Muscle of arm (tissue), 14 donors: ENCODE data around the gene LGMN. TPM values are rescaled to one million over a fixed set of nuclear protein-coding genes. Genes with fewer than 3 reads are reported as not detected.
"Not testable (repeated sequence)": the region's sequence is repeated elsewhere in the genome, so short reads cannot be mapped to it uniquely, and the experiment has no call there.

Experiments
- DNase-seq: peaks from one replicate; pipeline ENCODE4 v3.0.0-alpha.2; 2013
- long read RNA-seq, 11 donors: transcript quantifications; one replicate each; lab custom pipeline, GENCODE V29; 2026
- polyA plus RNA-seq, 12 donors: library from polyadenylated mRNA; unstranded; fragments of 120-200 nt; gene quantifications; one replicate each; pipeline ENCODE4 v1.2.1, GENCODE V29; 2013; ENCODE audit not compliant: insufficient read length in 12 of 12

LGMN gene
- 100 to 1,000 TPM in 3 of 12 donors, 10 to 100 TPM in 8, not detected in 1; 55.9 to 118 (median 88.5) TPM for polyA plus RNA-seq
- long read RNA-seq, donor 1, transcript LGMN-213 (2 exons, 352 nt), result minor isoform, 5 of 115 reads
- long read RNA-seq, donor 1, transcript LGMN-201 (14 exons, 2,055 nt), result major isoform, 52 of 115 reads
- long read RNA-seq, donor 1, partial matches to known transcripts, result 46 of 115 reads
- long read RNA-seq, donor 1, other reads (novel, unspliced or antisense), result 0 of 115 reads
- long read RNA-seq, donor 2, transcript LGMN-201 (14 exons, 2,055 nt), result major isoform, 37 of 75 reads
- long read RNA-seq, donor 2, partial matches to known transcripts, result 36 of 75 reads
- long read RNA-seq, donor 2, other reads (novel, unspliced or antisense), result 0 of 75 reads
- long read RNA-seq, donor 3, transcript LGMN-201 (14 exons, 2,055 nt), result major isoform, 7 of 8 reads
- long read RNA-seq, donor 3, partial matches to known transcripts, result 0 of 8 reads
- long read RNA-seq, donor 3, other reads (novel, unspliced or antisense), result 0 of 8 reads
- long read RNA-seq, donor 4, transcript LGMN-201 (14 exons, 2,055 nt), result major isoform, 5 of 7 reads
- long read RNA-seq, donor 4, partial matches to known transcripts, result 0 of 7 reads
- long read RNA-seq, donor 4, other reads (novel, unspliced or antisense), result 0 of 7 reads
- long read RNA-seq, donor 5, transcript LGMN-201 (14 exons, 2,055 nt), result major isoform, 20 of 32 reads
- long read RNA-seq, donor 5, partial matches to known transcripts, result 5 of 32 reads
- long read RNA-seq, donor 5, other reads (novel, unspliced or antisense), result 0 of 32 reads
- long read RNA-seq, donor 6, transcript LGMN-201 (14 exons, 2,055 nt), result major isoform, 9 of 12 reads
- long read RNA-seq, donor 6, partial matches to known transcripts, result 0 of 12 reads
- long read RNA-seq, donor 6, other reads (novel, unspliced or antisense), result 0 of 12 reads
- long read RNA-seq, donor 7, transcript LGMN-201 (14 exons, 2,055 nt), result major isoform, 8 of 10 reads
- long read RNA-seq, donor 7, partial matches to known transcripts, result 0 of 10 reads
- long read RNA-seq, donor 7, other reads (novel, unspliced or antisense), result 0 of 10 reads
- long read RNA-seq, donor 8, transcript LGMN-201 (14 exons, 2,055 nt), result major isoform, 23 of 24 reads
- long read RNA-seq, donor 8, partial matches to known transcripts, result 0 of 24 reads
- long read RNA-seq, donor 8, other reads (novel, unspliced or antisense), result 0 of 24 reads
- long read RNA-seq, donor 9, transcript LGMN-201 (14 exons, 2,055 nt), result major isoform, 11 of 14 reads
- long read RNA-seq, donor 9, partial matches to known transcripts, result 0 of 14 reads
- long read RNA-seq, donor 9, other reads (novel, unspliced or antisense), result 0 of 14 reads
- long read RNA-seq, donor 10, transcript LGMN-201 (14 exons, 2,055 nt), result major isoform, 21 of 30 reads
- long read RNA-seq, donor 10, partial matches to known transcripts, result 0 of 30 reads
- long read RNA-seq, donor 10, other reads (novel, unspliced or antisense), result 0 of 30 reads
- long read RNA-seq, donor 11, transcript LGMN-201 (14 exons, 2,055 nt), result major isoform, 14 of 16 reads
- long read RNA-seq, donor 11, partial matches to known transcripts, result 0 of 16 reads
- long read RNA-seq, donor 11, other reads (novel, unspliced or antisense), result 0 of 16 reads

- DNase-seq, result peak; percentile 89
Measured at GRCh38 chr14:92748259-92749016, at the start of gene LGMN. Gene LGMN (minus strand): TSS chr14:92748627. CDS start chr14:92732786, 15,841 bp downstream.

- DNase-seq, result no peak
Measured at GRCh38 chr14:92794961-92795360, 46.5 kb upstream of the LGMN start.

- DNase-seq, result peak; percentile 28
Measured at GRCh38 chr14:92794547-92794941, 46.1 kb upstream of the LGMN start.

GRCh38 chr14:92793709-92794546 is 45.5 kb upstream of the LGMN start, which contains the start of gene GOLGA5:
Gene GOLGA5 (plus strand): TSS chr14:92794305. CDS start chr14:92797438, 3,133 bp downstream.
- peak; percentile 98 for DNase-seq

GRCh38 chr14:92792885-92793284 is 44.5 kb upstream of the LGMN start:
- no peak for DNase-seq

- no peak for DNase-seq
Measured at GRCh38 chr14:92789457-92790089, 41.1 kb upstream of the LGMN start.

GRCh38 chr14:92787554-92787953 is 39.1 kb upstream of the LGMN start:
- no peak for DNase-seq

- DNase-seq, result no peak
Measured at GRCh38 chr14:92786427-92786756, 38.0 kb upstream of the LGMN start.

GRCh38 chr14:92785667-92786426 is 37.4 kb upstream of the LGMN start:
- DNase-seq, result no peak

GRCh38 chr14:92783813-92784431 is 35.5 kb upstream of the LGMN start:
- DNase-seq, result peak; percentile 64

GRCh38 chr14:92781350-92781749 is 32.9 kb upstream of the LGMN start:
- no peak for DNase-seq

GRCh38 chr14:92780444-92781232 is 32.2 kb upstream of the LGMN start:
- DNase-seq, result no peak

GRCh38 chr14:92778868-92779565 is 30.6 kb upstream of the LGMN start:
- DNase-seq, result not testable (repeated sequence)

GRCh38 chr14:92775292-92775691 is 26.9 kb upstream of the LGMN start:
- not testable (repeated sequence) for DNase-seq

- no peak for DNase-seq
Measured at GRCh38 chr14:92774572-92774971, 26.1 kb upstream of the LGMN start.

- DNase-seq, result no peak
Measured at GRCh38 chr14:92770484-92770883, 22.1 kb upstream of the LGMN start.
